ENCODE data around the gene PRM3.

PRM3 gene, protein sequence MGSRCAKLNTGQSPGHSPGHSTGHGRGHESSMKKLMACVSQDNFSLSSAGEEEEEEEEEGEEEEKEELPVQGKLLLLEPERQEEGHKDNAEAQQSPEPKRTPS

DNA sequence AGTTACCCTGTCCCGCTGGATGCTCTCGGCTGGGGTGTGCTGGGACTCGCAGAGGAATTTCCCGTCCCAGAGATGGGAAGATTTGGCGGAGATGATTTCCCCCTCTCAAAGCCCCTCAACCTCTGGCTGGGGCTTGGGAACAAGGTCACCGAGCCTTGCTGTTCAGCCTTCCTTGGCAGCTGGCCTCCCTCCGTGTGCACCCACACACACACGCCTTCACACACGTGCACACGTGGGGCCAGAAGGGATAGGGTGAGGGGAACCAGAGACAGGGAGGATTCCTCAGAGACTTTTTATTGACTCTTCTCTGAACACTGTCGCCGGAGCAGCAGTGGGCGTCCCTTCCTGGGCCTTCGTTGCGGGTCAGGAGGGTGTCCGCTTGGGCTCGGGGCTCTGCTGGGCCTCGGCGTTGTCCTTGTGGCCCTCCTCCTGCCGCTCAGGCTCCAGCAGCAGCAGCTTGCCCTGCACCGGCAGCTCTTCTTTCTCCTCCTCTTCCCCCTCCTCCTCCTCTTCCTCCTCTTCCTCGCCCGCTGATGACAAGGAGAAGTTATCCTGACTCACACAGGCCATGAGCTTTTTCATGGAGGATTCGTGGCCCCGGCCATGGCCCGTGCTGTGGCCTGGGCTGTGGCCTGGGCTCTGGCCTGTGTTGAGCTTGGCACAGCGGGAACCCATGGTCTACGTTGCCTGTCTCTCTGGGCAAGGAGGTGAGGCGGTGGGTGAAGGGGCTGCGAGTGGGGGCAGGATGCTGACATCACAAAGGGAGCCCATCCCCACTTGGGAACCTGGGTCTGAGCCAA lies at the start of gene PRM3:
PRM3 (minus strand) TSS at position 709 of the 800 bp plus-strand sequence; CDS start at position 675, 34 bp downstream.
- no peak for DNase-seq (ENCODE audit: low spot score)

DNA sequence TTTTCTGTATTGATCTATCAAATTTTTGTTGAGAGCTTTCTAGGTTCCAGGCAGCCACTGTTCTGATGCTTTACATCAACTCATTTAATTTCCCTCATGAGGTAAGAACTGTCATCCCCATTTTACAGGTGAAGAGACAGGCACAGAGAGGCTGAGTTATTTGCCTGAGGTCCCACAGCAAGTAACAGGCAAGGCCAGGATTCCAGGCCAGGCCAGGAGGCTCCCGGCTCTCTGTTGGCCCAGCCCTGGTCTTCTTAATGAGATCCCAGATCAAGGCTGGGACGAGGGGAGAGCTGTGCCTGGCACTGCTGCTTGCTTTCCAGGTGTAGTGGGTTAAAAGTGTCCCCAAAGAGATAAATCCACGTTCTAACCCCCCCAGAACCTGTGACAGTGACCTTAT lies 49.4 kb upstream of the PRM3 start:
- DNase-seq (ENCODE audit: low spot score) = no peak

DNA sequence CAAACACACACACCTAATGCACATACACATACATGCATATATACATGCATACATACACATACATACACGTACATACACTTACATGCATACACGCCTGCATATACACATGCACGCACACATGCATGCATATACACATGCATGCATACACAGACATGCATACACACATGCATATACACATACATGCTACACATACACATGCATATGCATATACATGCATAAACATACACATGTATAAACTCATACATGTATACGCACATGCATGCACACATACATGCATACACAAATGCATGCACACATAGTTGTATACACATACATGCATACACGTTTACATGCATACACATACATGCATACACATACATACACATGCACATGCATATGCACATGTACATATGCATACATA lies 48.2 kb upstream of the PRM3 start:
- DNase-seq (ENCODE audit: low spot score) = no peak

GRCh38 chr16:11320170-11320569 lies 46.7 kb upstream of the PRM3 start:
- DNase-seq (ENCODE audit: low spot score) = no peak

GRCh38 chr16:11319529-11320146 lies 46.2 kb upstream of the PRM3 start:
- peak; percentile 49 for DNase-seq (ENCODE audit: low spot score)

- DNase-seq (ENCODE audit: low spot score) = no peak
These were observed 45.4 kb upstream of the PRM3 start for GRCh38 chr16:11318817-11319216.

GRCh38 chr16:11316331-11317015 lies 43.0 kb upstream of the PRM3 start:
- DNase-seq (ENCODE audit: low spot score) = peak; percentile 57

DNA sequence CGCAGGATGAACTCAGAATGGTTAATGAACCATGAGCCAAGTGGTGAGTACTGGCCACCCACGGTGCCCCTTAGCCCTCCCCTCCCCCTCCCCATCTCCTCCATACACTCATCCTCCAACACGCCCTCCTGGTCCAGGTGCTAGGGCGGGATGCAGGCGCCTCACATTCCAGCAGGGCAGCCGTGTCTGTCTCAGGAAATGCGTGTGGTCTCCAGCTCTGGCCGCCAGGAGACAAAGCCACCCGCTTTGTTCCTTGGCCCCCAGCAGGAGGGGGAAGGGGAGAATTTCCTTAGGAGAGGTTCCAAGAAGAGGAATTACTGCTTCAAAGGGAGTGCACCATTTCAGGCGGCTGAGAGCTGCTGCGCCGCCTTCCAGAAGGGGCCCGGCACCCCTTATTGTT lies 42.1 kb upstream of the PRM3 start:
- DNase-seq (ENCODE audit: low spot score) = peak; percentile 98

- DNase-seq (ENCODE audit: low spot score) = no peak
These were observed 41.0 kb upstream of the PRM3 start for GRCh38 chr16:11314309-11314894.

- no peak for DNase-seq (ENCODE audit: low spot score)
These were observed 40.3 kb upstream of the PRM3 start for GRCh38 chr16:11313493-11314308.

GRCh38 chr16:11312718-11313492 lies 39.5 kb upstream of the PRM3 start:
- DNase-seq (ENCODE audit: low spot score) = peak; percentile 47

DNA sequence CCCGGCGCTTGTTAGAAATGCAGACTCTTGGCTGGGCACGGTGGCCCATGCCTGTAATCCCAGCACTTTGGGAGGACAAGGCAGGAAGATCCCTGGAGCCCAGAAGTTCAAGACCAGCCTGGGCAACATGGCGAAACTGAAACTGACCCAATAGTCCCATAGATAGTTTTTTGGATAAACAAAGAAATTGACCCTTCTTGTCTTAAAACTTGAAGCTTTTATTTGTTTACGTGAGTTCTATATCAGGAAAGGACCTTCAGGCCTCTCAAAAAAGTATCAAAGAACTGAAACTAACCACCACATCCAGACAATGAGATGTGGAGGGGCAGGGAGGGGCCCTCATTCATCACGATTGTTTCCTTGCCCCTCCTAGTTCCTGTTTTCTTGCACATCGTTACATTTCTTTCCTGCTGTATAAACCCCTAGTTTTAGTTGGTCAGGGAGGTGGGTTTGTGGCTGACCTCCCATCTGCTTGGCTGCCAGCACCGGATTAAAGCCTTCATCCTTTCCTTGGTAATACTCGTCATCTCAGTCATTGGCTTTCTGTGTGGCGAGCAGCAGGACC lies 37.6 kb upstream of the PRM3 start:
- DNase-seq (ENCODE audit: low spot score) = no peak

DNA sequence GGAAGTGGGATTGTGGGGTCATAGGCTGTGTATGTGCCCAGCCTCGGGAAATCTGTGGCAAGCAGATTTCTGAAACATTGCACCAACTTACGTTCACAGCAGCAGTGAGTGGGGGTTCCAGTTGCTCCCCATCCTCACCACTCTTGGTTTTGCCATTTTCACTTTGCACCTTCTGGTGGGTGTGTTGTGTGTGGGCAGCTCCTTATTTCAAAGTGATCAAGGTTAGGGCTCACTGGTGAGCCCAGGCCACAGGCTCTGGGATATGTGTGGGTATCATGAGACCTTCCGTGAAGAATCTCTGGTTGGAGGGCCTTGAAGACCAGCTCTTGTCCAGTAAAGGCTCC lies 37.2 kb upstream of the PRM3 start:
- no peak for DNase-seq (ENCODE audit: low spot score)

- DNase-seq (ENCODE audit: low spot score) = no peak
These were observed 36.6 kb upstream of the PRM3 start for GRCh38 chr16:11309895-11310633.

GRCh38 chr16:11308493-11309283 lies 35.3 kb upstream of the PRM3 start:
- peak; percentile 74 for DNase-seq (ENCODE audit: low spot score)

DNA sequence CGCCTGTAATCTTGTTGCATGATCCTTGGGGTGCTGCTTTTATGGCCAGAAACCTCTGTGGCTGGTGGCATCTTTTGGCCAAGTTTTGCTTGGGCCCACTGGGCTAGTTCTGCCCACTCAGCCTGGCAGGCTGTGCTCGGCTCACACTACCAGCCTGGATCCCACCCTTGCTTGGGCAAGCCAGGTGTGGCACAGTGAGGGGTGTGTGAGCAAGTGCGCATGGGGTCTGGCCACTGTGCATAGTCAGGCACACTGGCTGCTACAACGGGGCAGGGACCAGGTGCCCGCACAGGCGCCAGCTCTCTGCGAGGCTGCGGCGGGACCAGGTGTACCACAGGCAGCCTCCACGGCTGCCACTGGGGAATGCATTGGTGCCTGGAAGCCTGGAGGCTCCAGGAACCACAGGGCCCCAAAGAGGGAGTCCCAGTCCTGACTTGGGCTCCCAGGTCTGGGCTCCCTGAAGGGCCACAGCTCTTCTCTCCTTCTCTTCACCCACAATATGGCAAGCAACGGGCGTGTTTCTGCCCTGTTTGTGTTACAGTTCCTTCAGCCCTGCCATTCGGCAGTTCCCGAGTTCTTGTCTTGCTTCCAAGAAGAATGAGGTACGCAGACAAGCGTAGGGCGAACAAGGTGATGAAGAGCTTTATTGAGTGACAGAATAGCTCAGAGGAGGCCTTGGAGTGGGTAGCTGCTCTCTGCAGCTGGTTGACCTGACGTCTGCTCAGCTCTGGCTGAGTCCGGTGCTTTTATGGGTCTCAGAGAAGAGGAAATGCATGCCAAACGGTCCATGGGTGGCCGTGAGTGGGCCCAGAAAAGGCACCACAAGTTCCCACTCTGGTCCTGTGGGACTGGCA lies 34.4 kb upstream of the PRM3 start:
- no peak for DNase-seq (ENCODE audit: low spot score)

DNA sequence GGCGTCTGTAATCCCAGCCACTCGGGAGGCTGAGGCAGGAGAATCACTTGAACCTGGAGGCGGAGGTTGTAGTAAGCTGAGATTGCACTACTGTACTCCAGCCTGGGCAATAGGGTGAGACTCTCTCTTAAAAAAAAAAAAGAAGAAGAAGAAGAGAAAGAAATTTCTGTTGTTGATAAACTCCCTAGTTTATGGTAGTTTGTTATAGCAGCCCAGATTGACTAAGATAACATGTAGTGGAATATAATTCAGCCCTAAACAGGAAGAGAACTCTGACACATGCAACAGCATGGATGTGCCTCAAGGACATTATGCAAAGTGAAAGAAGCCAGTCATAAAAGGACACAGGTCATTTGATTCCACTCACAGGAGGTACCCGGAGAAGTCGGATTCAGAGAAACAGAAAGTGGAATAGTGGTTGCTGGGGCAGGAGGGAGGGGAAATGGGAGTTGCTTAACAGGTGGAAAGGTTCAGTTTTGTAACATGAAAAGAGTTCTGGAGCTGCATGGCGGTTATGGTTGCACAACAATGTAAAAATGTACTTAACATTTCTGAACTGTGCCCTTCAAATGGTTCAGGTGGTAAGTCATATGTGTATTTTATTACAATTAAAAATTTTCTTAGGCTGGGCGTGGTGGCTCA lies 33.7 kb upstream of the PRM3 start:
- DNase-seq (ENCODE audit: low spot score) = peak; percentile 32

GRCh38 chr16:11306381-11306780 lies 33.0 kb upstream of the PRM3 start:
- no peak for DNase-seq (ENCODE audit: low spot score)
